ENCODE data around the gene PLA2G2E.

DNA sequence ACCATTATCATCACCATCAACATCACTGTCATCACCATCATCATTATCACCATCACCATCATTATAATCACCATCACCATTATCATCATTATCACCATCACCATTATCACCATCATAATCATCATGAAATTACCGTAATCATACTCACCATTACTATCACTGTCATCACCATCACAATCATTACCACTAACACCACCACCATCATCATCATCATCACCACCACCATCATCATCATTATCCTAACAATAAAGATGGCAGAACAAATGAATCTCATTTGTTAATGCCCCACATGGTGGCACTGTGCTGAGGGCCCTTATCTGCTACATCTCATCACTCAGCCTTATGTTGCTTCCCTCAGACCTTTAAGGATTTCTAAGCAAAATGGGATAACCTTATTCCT is 9.4 kb upstream of the PLA2G2E start:
- TF ChIP-seq, protein P1, sequence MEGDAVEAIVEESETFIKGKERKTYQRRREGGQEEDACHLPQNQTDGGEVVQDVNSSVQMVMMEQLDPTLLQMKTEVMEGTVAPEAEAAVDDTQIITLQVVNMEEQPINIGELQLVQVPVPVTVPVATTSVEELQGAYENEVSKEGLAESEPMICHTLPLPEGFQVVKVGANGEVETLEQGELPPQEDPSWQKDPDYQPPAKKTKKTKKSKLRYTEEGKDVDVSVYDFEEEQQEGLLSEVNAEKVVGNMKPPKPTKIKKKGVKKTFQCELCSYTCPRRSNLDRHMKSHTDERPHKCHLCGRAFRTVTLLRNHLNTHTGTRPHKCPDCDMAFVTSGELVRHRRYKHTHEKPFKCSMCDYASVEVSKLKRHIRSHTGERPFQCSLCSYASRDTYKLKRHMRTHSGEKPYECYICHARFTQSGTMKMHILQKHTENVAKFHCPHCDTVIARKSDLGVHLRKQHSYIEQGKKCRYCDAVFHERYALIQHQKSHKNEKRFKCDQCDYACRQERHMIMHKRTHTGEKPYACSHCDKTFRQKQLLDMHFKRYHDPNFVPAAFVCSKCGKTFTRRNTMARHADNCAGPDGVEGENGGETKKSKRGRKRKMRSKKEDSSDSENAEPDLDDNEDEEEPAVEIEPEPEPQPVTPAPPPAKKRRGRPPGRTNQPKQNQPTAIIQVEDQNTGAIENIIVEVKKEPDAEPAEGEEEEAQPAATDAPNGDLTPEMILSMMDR (IDR thresholded peaks at IDR 0.05): no peak
- TF ChIP-seq POLR2AphosphoS5 (IDR thresholded peaks at IDR 0.05) (no peak), POLR2A (IDR thresholded peaks at IDR 0.05) (no peak)

Data from suprapubic skin (tissue), 4 donors.